ENCODE data around the gene C2orf69. TPM values are rescaled to one million over a fixed set of nuclear protein-coding genes. Genes with fewer than 3 reads are reported as not detected.

The C2orf69 gene
- total RNA-seq, 1 donor from 2014 or later: 8.0 TPM

DNA sequence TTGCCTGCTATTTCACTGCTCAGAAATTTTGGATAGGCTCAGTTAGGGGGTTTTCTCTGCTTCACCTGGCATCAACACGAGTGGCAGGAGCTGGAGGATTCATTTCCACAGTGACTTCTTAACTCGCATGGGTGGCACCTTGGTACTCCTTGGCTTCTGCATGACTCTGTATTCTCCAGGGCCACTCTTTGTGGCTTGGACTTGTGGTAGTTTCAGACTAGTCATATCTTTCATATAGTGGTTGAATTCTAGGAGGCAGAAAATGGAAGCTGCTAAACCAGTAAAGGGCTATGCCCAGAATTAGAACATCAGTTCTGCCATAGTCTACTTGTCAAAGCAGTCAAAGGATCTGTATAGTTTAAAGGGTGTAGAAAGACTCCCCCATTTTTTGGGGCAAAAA is 51.1 kb downstream of the C2orf69 start:
- DNase-seq: no peak
- Histone ChIP-seq H3K9me3 (replicated peaks) (no peaks in the 10 kb centered on the region), H3K36me3 (peaks cover 66% of the 10 kb centered on the region), H3K4me3 (no peak overlapping the region), H3K4me1 (peaks cover 15% of the 10 kb centered on the region), H3K27me3 (ENCODE audit: low read depth) (no peaks in the 10 kb centered on the region), H3K27ac (replicated peaks) (no peak overlapping the region)
- intact Hi-C loops (cut with micrococcal nuclease): no loop called here
- TF ChIP-seq, protein P1, sequence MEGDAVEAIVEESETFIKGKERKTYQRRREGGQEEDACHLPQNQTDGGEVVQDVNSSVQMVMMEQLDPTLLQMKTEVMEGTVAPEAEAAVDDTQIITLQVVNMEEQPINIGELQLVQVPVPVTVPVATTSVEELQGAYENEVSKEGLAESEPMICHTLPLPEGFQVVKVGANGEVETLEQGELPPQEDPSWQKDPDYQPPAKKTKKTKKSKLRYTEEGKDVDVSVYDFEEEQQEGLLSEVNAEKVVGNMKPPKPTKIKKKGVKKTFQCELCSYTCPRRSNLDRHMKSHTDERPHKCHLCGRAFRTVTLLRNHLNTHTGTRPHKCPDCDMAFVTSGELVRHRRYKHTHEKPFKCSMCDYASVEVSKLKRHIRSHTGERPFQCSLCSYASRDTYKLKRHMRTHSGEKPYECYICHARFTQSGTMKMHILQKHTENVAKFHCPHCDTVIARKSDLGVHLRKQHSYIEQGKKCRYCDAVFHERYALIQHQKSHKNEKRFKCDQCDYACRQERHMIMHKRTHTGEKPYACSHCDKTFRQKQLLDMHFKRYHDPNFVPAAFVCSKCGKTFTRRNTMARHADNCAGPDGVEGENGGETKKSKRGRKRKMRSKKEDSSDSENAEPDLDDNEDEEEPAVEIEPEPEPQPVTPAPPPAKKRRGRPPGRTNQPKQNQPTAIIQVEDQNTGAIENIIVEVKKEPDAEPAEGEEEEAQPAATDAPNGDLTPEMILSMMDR (IDR thresholded peaks at IDR 0.05; ENCODE audit: borderline replicate concordance): no peak

GRCh38 chr2:199966405-199966804 is 55.3 kb downstream of the C2orf69 start:
- Histone ChIP-seq H3K4me1 (no peaks in the 10 kb centered on the region), H3K4me3 (no peak overlapping the region), H3K9me3 (replicated peaks) (no peaks in the 10 kb centered on the region), H3K27me3 (ENCODE audit: low read depth) (no peaks in the 10 kb centered on the region), H3K36me3 (peaks cover 41% of the 10 kb centered on the region), H3K27ac (replicated peaks) (no peak overlapping the region)
- intact Hi-C loops (cut with micrococcal nuclease): no loop called here
- TF ChIP-seq, protein P1 (IDR thresholded peaks at IDR 0.05; ENCODE audit: borderline replicate concordance): no peak
- DNase-seq: no peak

DNA sequence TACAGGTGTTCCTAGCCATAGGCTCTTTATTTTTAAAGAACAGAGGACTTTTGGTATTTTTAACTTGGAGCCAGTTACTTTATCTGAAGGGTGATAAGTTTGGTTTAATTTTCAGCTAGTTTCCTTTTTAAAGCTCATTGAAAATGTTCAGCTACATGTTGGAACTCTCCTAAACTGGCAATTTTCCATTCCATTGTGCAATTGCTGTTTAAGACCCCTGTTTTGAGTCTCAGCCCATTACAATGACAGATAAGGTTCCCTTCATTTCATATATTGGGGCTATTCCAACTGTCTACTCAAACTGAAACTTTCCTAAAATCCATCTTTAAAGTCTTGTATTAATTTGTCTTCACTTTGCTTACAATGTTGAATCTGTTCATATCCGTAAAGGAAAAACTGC is 55.9 kb downstream of the C2orf69 start:
- H3K4me3 ChIP-seq: no peak overlapping the region
- DNase-seq: no peak
- no peaks in the 10 kb centered on the region for H3K27me3 ChIP-seq (ENCODE audit: low read depth)
- no peaks in the 10 kb centered on the region for H3K9me3 ChIP-seq (replicated peaks)
- H3K27ac ChIP-seq (replicated peaks): no peak overlapping the region
- no peaks in the 10 kb centered on the region for H3K4me1 ChIP-seq
- H3K36me3 ChIP-seq: peaks cover 35% of the 10 kb centered on the region
- TF ChIP-seq, protein P1 (IDR thresholded peaks at IDR 0.05; ENCODE audit: borderline replicate concordance): no peak
- intact Hi-C loops (cut with micrococcal nuclease): no loop called here

- H3K4me3 ChIP-seq: no peak overlapping the region
- TF ChIP-seq, protein P1 (IDR thresholded peaks at IDR 0.05; ENCODE audit: borderline replicate concordance): no peak
- no peaks in the 10 kb centered on the region for H3K27me3 ChIP-seq (ENCODE audit: low read depth)
- H3K4me1 ChIP-seq: no peaks in the 10 kb centered on the region
- H3K9me3 ChIP-seq (replicated peaks): no peaks in the 10 kb centered on the region
- DNase-seq: no peak
- H3K36me3 ChIP-seq: peaks cover 25% of the 10 kb centered on the region
- H3K27ac ChIP-seq (replicated peaks): no peak overlapping the region
- intact Hi-C loops (cut with micrococcal nuclease): no loop called here
Measured at GRCh38 chr2:199968126-199968525, 57.0 kb downstream of the C2orf69 start.

DNA sequence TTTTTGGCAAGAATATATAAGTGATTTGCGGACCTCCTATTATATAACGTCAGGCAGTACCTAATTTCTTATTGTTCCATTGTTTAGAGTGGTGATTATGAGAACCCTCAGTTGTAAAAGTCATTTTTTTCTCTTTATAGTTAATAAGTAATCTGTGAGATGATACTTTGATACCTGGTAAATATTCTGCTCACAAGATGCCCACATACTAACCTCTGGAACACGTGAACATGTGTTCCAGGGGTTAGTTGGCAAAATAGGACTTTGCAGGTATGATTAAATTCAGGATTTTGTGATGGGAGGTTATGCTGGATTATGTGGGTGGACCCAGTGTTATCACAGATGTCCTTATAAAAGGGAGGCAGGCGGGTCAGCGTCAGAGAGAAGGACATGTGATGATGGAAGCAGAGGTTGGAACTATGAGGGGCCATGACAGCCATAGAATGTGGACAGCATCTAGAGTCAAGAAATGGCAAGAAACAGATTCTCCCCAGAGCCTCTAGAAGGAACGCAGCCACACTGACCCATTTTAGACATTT is 61.1 kb downstream of the C2orf69 start:
- Histone ChIP-seq H3K4me1 (no peaks in the 10 kb centered on the region), H3K4me3 (no peak overlapping the region), H3K36me3 (peaks cover 2% of the 10 kb centered on the region), H3K27me3 (ENCODE audit: low read depth) (no peaks in the 10 kb centered on the region), H3K9me3 (replicated peaks) (no peaks in the 10 kb centered on the region), H3K27ac (replicated peaks) (no peak overlapping the region)
- intact Hi-C loops (cut with micrococcal nuclease): loop anchor here (10.0 kb wide), 1 partner anchor 723 kb away; no protein-coding TSS in a partner anchor
- TF ChIP-seq, protein P1 (IDR thresholded peaks at IDR 0.05; ENCODE audit: borderline replicate concordance): no peak
- no peak for DNase-seq

Data from left ventricle myocardium inferior (tissue), 1 donor.